Left cardiac atrium (tissue), 4 donors: Measurements from ENCODE around the gene RFC5. TPM values are rescaled to one million over a fixed set of nuclear protein-coding genes. Genes with fewer than 3 reads are reported as not detected.

Experiments
- ATAC-seq, 2 donors: fragments of 200-7000 bp; cut with Tn5 transposase; one replicate each; pipeline ENCODE4 v1.9.1; 2020; ENCODE audit warnings: mild to moderate bottlenecking in 2 of 2, moderate library complexity in 2 of 2
- DNase-seq: peaks from one replicate; pipeline ENCODE4 v3.0.0-alpha.2; 2020
- intact Hi-C, 2 donors: fragments of 100-400 bp; cut with DNase I; formaldehyde crosslinking; loops; one replicate each; pipeline versions ENCODE4 v1.14.1 to v1.15.1; 2022 to 2023
- total RNA-seq, 2 donors: library from RNA; stranded (reverse); fragmentation: NEBNext Ultra II Directional; extraction: Animal tissue kit (Norgen Biotek cat#: 25700); gene quantifications; one replicate each; pipeline ENCODE4 v1.2.1, GENCODE V29; 2021
- donor health status: DM: no; HTN: yes; CAD: no.
- donor health status: DM: no; HTN: yes; CAD: no; lungs with severe emphysema.
- donor health status: DM: yes; HTN: yes; CAD: no.
- donor health status: Dilated cardiomyopathy.

RFC5 gene
- total RNA-seq, 2 donors from 2014 or later: 4.9 to 7.7 TPM

DNA sequence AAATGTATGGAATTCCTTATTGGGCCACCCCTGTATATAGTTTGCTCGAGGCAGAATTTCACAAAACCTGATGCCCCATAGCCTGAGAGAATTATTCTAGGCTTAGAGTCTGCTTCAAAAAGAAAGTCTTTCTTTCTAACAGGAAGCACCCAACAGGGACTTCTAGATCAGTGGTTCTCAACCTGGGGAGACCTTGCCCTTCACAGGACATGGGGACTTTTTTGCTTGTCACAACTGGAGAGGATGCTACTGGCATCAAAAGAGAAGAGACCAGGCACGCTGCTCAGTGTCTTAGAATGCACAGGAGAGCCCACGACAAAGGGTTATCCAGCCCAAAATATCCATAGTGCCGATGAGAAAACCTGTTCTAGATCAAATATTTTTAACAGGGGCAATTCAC lies 25.6 kb downstream of the RFC5 start:
- intact Hi-C loops: no loop called here
- no peak for DNase-seq
- no peak for ATAC-seq

DNA sequence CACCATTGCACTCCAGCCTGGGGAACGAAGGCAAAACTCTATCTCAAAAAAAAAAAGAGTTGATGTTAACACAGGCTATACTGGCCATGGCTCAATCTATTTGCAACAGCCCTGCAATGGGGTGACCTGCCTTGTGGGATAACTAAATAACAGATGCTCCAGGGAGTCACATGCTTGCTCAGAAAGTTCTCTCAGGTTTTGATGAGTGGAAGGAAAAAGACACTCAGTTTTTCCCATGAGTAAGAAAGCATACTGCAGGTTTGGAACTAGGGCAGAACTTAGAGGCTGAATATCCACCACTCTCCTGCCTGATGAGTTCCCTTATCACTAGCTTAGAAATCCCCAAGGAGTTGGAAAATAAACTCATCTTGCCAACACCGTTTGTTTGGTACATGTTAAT lies 27.6 kb downstream of the RFC5 start:
- intact Hi-C loops: no loop called here
- DNase-seq: no peak
- ATAC-seq: no peak

DNA sequence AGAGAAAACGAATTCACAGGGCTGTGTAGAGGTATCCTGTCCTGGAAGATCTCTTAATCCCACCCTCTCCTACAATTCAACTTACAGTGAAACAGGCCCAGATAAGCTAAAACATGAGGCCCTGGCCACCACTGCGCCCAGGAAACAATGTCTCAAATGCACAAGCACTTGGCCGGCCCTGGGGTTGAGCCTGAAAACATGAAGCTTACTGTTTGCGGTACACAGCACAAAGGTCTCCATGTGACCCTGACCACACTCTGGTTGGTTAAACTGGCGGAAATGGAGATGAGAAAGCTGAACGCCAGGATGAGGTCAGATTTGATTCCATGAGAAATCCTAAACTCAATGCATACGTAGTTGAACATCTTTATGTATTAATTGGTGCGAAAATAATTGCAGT lies 28.1 kb downstream of the RFC5 start:
- intact Hi-C loops: no loop called here
- ATAC-seq: no peak
- no peak for DNase-seq

DNA sequence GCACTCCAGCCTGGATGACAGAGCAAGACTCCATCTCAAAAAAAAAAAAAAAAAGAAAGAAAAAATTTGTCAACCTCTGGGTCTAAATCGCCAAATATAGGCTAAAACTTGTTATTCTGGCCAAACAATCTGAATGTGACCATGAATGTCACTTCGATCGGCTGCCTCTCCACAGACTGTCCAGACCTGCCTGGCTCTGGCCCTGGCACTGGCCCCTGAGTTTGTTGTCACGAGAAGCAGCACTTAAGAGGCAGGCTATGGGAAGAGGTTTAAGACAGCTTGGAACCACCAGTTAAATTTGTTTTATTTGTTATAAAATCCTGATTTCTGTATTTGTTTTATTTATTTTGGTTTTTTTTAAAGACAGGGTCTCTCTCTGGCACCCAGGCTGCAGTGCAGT lies 29.9 kb downstream of the RFC5 start:
- intact Hi-C loops: no loop called here
- DNase-seq (no peak), ATAC-seq (no peak)

DNA sequence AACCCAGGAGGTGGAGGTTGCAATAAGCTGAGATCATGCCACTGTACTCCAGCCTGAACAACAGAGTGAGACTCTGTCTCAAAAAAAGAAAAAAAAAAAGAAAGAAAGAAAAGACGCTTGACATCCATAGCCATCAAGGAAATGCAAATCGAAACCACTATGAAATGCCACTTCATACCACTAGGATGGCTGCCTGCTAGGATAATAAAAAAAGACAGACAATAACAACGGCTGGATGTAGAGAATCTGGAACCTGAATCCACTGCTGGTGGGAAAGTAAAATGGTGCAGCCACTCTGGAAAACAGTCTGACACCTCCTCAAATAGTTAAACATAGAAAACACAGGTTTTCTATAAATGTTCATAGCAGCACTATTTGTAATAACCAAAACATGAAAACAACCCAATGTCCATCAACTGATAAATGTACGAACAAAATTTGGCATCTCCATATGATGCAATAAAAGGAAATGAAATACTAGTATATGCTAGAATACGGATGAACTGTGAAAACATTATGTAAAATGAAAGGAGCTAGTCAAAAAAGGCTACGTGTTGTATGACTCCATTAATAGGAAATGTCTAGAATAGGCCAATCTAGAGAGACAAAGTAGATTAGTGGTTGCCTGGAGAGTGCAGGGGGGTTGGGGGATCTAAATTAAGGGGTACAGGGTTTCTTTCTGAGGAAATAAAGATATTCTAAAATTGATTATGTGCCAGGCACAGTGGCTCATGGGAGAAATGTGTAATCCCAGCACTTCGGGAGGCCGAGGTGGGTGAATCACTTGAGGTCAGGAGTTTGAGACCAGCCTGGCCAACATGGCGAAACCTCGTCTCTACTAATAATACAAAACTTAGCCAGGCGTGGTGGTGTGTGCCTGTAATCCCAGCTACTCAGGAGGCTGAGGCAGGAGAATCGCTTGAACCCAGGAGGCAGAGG lies 34.7 kb downstream of the RFC5 start:
- intact Hi-C loops: no loop called here
- DNase-seq (no peak), ATAC-seq (no peak)

DNA sequence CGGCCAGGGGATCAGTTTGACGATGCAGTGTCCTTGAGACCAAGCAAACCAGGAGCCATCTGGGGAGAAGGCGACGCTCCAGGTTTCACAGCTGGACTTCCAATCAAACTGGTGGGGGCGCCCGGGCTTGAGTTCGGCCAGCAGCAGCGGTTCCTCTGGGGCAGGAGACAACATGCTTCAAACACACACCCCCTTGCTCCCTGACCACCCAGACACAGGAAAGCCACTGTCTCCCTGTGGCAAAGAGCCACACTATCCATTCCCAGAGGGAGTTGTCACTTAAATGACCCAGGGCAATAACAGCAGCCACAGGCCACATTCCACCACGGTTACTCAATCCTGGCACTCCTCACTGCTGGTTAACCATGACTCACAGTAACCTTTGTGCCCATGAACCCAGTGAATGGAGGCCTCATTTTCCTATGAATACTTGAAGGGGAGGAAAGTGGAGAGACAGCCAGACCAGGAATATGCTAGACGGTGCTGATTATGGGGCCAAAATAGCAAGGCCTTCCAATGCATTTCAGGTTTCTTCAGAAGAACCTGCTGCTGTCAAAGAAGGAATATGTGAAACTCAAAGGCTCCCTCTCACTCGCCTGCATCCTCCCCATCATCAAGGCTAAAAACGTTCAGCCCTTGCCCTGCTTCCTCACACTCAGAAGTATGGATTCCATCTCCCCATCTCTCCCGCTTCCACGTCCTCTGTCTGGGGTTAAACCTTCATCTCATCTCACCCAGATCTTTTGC lies 36.0 kb downstream of the RFC5 start:
- intact Hi-C loops: no loop called here
- DNase-seq: peak; percentile 79
- peak; percentile 97 to 98 for ATAC-seq

DNA sequence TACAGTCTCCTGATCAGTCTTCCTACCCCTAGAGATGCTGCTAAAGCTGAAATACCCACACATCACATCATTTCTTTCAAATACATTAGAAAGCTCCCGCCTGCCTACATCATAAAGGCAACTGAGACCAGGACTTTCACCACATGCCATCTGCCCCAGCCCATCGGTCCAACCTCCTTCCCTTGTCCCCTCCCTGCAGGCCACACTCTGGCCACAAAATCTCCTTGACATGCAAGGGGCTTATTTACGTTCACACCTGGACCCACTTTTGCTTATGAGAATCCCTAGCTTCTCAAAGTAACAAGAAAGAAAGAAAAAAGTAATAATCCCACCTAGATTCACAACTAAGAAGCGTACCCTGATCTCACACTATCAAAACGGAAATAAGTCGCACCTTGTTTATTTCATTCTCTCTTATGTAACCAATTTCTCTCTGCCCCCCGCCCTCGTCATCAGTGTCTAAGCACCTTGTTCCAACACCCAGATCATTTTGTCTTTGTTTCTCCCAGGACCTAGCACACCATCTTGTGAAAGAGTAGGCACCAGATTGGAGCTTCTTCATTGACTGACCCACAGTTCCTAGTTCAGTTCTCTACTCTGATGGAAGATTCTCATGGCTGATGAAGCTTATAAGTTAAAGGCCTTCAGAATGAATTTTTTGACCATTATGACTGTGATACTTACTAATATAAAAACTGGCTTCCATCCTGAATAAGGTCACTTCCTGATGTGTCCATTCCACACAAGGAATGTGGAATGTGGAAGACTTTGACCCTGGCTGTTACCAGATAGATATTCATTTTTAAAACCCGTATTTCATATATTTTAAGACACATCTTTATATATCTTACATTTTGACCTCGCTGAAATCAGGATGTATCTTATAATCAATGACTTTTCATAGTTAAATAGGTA lies 36.8 kb downstream of the RFC5 start:
- intact Hi-C loops: no loop called here
- DNase-seq: no peak
- ATAC-seq: no peak

DNA sequence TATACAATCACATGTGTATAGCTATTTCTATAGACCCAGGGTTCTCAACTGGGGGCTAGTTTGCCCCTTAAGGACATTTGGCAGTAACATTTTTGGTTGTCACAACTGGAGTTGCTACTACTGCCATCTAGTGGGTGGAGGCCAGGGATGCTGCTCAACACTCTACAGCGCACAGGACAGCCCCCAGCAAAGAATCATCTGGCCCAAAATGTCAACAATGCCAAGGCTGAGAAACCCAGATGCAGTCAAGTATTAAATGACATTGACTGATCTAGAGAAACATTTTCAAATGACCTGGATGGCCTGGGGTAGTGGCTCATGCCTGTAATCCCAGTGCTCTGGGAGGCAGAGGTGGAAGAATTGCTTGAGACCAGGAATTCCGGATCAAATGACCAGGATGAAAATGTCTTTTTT lies 38.6 kb downstream of the RFC5 start:
- DNase-seq: peak; percentile 51
- ATAC-seq: no peak
- intact Hi-C loops: no loop called here

DNA sequence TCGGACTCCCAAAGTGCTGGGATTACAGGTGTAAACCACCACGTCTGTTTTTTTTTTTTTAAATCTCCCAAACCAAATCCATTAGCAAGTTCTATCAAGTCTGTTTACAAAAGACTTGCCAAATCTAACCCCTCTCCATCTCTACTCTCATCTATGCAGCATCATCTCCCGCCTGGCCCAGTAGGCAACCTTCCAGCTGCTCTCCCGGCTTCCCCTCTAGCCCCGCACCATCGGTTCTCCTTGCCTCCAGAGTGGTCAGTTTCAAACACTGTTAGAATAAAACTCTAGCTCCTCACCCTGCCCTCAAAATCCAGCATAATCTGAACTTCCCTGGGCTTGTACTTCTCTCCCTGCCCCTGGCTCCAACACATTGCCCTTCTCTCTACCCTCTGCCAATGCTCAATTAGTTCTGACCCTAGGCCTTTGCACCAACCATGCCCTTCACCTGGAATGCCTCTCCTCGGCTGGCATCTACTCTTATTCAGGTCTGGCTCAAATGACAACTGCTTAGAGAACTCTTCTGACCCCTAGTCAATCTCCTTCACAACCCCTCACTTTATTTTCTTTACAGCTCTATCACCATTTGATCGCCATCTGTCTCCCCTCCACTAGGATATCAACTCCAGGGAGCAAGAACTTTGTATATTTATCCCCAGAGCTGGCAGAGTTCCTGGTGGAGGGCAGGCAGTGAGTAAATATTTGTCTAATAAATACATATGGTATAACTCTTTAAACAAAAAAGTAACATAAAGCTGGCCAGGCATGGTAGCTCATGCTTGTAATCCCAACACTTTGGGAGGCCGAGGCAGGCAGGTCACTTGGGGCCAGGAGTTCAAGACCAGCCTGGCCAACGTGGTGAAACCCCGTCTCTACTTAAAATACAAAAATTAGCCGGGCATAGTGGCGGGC lies 39.6 kb downstream of the RFC5 start:
- intact Hi-C loops: no loop called here
- ATAC-seq: no peak
- DNase-seq: no peak

DNA sequence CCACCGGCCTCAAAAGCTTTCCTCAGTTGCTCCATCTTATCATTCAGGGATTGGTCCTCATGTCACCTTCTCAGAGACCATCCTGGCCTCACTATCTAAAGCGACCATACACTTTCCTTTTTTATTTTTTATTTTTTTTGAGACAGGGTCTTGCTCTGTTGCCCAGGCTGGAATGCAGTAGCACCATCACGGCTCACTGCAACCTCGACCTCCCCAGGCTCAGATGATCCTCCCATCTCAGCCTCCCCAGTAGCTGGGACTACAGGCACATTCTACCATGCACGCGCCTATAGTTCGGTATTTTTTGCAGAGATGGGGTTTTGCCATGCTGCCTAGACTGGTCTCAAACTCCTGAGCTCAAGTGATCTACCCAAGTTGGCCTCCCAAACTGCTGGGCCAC lies 41.7 kb downstream of the RFC5 start:
- ATAC-seq: no peak
- DNase-seq: no peak
- intact Hi-C loops: no loop called here

DNA sequence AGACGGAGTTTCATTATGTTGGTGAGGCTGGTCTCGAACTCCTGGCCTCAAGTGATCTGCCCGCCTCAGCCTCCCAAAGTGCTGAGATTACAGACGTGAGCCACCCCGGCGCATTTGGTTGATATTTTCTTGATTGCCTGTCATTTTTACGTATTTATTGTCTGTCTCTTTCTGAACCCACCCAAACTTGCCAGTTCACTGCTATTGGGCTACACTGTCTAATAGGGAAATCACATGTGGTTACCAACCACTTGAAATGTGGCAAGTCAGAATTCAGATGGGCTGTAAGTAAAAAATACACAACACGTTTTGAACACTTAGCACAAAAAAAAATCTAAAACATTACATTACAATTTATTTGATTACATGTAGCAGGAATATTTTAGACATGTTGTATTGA lies 42.4 kb downstream of the RFC5 start:
- DNase-seq (no peak), ATAC-seq (no peak)
- intact Hi-C loops: no loop called here

DNA sequence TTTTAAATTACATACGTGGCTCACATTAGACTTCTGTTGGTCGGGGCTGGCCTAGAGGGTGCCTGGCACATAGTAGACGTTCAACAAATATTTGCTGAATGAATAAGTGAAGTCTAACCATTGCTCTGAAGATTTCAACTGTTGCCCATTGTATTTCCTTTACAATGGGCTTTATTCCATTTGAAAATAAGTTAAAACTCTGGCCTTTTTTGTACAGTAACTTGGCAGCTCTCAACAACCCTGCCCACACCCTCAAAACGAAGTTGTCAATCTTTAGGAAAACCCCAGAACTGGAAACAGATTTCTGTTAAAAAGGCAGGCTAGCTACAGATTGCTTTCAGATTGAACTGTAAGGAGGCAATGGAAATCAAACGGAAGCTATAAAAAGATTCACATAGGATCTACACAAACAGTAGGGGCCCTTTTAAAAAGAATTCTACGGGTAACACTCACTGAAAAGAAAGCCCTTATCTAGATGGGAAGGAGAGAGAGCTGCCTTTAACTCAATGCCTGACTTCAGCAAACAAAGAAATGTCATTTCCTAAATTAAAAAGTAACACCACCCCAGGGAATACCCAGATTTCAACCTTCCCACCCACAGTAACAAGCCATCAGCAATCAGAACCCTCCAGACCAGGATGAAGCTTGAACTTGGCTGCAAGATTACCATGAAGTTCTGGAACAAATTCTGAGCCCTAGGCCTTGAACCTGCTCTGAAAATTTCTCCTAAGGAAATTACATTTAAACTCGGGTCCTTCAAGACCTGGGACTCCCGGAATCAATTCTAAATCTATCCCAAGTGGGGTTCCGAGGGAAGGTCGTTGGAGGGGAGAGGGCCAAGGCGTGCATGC lies 43.1 kb downstream of the RFC5 start:
- intact Hi-C loops: loop anchor here in 1 of 2 donors (5.0 kb wide), 1 partner anchor 43 kb away; the partner anchor contains the start of gene VSIG10
- DNase-seq (no peak), ATAC-seq (no peak)

DNA sequence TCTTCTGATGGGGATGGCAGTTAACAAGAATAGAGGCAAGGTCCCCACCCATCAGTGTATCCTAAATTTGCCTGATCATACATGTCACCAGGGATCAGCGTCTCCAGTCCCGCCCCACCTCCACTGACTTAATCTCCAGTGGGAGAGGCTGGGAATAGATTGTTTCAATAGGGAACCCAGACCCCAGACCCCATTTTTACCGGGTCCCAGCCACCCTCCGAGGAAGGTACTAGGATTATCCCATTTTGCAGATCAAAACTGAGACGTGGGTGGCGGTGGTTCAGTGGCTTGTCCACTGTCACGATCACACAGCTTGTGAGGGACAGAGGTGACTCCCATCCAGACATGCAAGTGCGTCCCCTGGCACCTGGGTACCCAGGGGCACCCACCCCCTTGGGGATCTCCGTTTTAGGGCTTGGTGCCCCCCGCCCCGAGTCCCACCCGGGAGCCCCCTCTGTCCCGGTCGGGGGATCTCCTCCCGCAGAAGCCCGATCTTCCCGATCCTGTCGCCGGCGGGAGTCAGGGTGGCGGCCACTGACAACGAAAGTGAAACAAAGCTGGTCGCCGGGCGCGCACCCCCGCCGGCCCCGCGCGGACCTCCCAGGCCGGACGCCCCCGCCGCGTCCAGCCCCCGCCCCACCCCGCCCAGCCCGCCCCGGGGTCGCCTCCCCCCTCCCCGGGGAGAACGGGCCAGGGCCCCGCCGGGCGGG lies 44.0 kb downstream of the RFC5 start:
- ATAC-seq (peak; percentile 27 to 55), DNase-seq (peak; percentile 62)
- intact Hi-C loops: loop anchor here in 1 of 2 donors (5.0 kb wide), 1 partner anchor 42 kb away; the partner anchor contains the start of gene VSIG10

DNA sequence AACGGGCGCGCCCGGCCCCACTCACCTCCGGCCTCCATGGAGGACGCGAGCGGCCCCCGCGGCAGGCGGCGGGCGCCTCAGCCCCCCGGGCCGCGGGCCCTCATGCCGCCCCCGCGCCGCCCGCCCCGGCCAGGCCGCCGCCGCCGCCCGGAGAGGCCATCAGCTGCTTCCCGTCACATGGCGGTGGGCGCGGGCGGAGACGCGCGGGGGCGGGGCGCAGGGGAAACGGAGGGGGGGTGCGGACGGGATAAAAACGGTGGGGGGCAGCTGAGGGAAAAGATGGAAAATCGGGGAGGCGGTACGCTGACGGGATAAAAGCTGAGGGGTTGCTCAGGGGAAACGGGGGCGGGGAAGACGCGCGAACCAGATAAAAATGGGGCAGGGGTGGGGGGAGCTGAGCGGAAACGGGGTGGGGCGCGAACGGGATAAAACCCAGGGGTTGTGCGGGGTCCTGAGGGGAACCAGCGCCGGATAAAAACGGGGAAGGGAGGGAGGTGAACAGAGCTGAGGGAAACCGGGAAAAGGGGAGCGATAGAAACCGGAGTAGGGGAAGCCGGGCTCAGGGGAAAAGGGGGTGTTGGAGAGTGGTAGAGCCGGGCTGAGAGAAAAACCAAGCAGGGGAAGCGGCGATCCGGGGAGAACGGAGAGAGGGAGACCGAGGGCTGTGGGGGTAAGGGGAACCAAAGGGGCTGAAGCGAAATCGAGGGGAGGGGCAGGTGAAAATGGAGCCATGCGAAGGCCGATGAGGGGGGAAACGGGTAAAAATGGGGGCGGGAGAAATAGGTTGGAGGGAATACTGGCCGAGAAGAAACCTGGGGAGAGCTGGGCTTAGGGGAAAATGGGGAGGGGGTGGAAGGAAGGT lies 44.7 kb downstream of the RFC5 start, which contains the start of gene WSB2:
TSS of gene WSB2 (minus strand) at position 169 of the 862 bp plus-strand sequence. CDS start at position 38, 131 bp downstream.
- DNase-seq (peak; percentile 88), ATAC-seq (peak; percentile 66 to 73)
- intact Hi-C loops: loop anchor here in 1 of 2 donors (5.0 kb wide), 1 partner anchor 41 kb away; the partner anchor contains the start of gene VSIG10
